GM12865 (cell line): Measurements from ENCODE around the gene SLC16A4.

Experiments
- DNase-seq: peaks from one replicate; pipeline ENCODE4 v3.0.0; 2010; ENCODE audit warnings: low read depth
- H3K4me3 ChIP-seq: 2 replicates; pipeline ENCODE4 v1.5.1; 2011; ENCODE audit warnings: mild to moderate bottlenecking, low read depth, low read length, control low read depth
- CTCF ChIP-seq: IDR thresholded peaks from 2 replicates; pipeline ENCODE4 v1.5.1; 2011; ENCODE audit warnings: low read length, control low read depth, low read depth, inconsistent platforms; ENCODE audit not compliant: insufficient read depth; ENCODE audit errors: missing control alignments

Gene SLC16A4

GRCh38 chr1:110346690-110347089, 44.1 kb downstream of the SLC16A4 start:
- peak overlapping the region; percentile 41 for H3K4me3 ChIP-seq

DNA sequence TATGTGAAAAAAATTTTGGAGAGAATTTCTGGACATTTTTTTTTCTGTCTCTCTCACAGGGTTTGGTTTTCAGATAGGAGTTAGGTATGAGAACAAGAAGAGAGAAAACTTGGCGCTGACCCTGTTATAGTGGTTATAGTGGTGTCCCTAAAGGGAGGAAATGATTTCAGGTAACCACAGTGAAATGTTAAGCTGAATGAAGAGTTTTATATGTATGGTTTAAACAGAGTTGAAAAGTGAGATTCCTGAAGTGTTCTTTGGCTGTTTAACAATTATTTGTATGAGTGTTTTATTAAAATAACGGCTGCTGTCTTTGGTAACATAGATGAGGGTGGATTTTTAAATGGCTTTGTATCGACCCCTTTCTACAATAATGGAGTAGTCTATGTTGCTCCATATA, 45.3 kb downstream of the SLC16A4 start:
- no peak for DNase-seq
- no peak for TF ChIP-seq CTCF
- H3K4me3 ChIP-seq: peak overlapping the region; percentile 51

More at GRCh38 chr1:110346690-110347089, 44.1 kb downstream of the SLC16A4 start:
- DNase-seq: peak; percentile 78
- no peak for TF ChIP-seq CTCF

GRCh38 chr1:110344152-110344551, 46.7 kb downstream of the SLC16A4 start:
- peak overlapping the region; percentile 51 for H3K4me3 ChIP-seq
- TF ChIP-seq CTCF: no peak
- DNase-seq: no peak

GRCh38 chr1:110343249-110343648, 47.6 kb downstream of the SLC16A4 start:
- DNase-seq: no peak
- no peak for TF ChIP-seq CTCF
- peak overlapping the region; percentile 51 for H3K4me3 ChIP-seq

DNA sequence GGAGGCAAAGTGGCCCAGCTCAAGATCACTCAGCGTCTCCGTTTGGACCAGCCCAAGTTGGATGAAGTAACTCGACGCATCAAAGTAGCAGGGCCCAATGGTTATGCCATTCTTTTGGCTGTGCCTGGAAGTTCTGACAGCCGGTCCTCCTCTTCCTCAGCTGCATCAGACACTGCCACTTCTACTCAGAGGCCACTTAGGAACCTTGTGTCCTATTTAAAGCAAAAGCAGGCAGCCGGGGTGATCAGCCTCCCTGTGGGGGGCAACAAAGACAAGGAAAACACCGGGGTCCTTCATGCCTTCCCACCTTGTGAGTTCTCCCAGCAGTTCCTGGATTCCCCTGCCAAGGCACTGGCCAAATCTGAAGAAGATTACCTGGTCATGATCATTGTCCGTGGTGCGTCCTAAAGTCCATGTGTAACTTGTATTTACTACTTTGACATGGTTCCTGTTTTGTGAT, 48.9 kb downstream of the SLC16A4 start:
- H3K4me3 ChIP-seq: peak overlapping the region; percentile 51
- TF ChIP-seq CTCF: no peak
- no peak for DNase-seq

GRCh38 chr1:110341146-110341871, 49.5 kb downstream of the SLC16A4 start:
- no peak for DNase-seq
- H3K4me3 ChIP-seq: peak overlapping the region; percentile 74
- no peak for TF ChIP-seq CTCF

GRCh38 chr1:110340207-110340468, 50.7 kb downstream of the SLC16A4 start:
- peak overlapping the region; percentile 74 for H3K4me3 ChIP-seq
- no peak for DNase-seq
- TF ChIP-seq CTCF: no peak
